OCI-LY1 (cell line): ENCODE data around the gene PAIP2B.

Experiments
- EZH2 ChIP-seq: fragments of 200-600 bp; sonication (generic), shearing (Covaris generic); IDR thresholded peaks from 2 replicates; pipeline ENCODE4 v1.8.0; 2017; ENCODE audit warnings: borderline replicate concordance, mixed run types, mild to moderate bottlenecking, antibody characterized with exemption, low read length, moderate library complexity, mixed read lengths
- TF ChIP-seq, protein P1 (sequence below): fragments of 200-600 bp; sonication (generic), shearing (Covaris generic); IDR thresholded peaks from 2 replicates; pipeline ENCODE4 v1.5.1; 2017; ENCODE audit warnings: mild to moderate bottlenecking, antibody characterized with exemption, low read length, moderate library complexity, mixed read lengths

DNA sequence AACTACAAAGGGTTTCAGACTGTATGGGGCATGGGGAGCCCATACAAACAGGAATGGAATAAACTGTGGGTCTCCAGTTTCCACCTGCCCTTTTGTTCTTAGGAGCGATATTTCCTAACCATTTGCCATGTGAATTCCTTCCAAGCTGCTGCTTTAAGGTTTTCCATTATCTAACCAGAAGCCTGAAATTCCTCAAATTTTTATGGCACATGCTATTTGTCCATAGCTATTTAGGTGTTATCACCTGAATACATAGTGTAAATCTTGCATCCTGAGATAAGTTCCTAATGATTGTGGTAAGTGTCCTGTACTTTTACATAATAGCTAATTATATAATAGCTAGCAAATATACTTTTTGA is 17.4 kb upstream of the PAIP2B start:
- TF ChIP-seq, protein P1, sequence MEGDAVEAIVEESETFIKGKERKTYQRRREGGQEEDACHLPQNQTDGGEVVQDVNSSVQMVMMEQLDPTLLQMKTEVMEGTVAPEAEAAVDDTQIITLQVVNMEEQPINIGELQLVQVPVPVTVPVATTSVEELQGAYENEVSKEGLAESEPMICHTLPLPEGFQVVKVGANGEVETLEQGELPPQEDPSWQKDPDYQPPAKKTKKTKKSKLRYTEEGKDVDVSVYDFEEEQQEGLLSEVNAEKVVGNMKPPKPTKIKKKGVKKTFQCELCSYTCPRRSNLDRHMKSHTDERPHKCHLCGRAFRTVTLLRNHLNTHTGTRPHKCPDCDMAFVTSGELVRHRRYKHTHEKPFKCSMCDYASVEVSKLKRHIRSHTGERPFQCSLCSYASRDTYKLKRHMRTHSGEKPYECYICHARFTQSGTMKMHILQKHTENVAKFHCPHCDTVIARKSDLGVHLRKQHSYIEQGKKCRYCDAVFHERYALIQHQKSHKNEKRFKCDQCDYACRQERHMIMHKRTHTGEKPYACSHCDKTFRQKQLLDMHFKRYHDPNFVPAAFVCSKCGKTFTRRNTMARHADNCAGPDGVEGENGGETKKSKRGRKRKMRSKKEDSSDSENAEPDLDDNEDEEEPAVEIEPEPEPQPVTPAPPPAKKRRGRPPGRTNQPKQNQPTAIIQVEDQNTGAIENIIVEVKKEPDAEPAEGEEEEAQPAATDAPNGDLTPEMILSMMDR = no peak
- no peak for TF ChIP-seq EZH2
